ENCODE measurements around the gene FXR1.

Gene FXR1

GRCh38 chr3:180932819-180933218, 20.3 kb downstream of the FXR1 start:
- Histone ChIP-seq H3K9me3 (ENCODE audit: control insufficient read depth, insufficient read depth, low read length) (no peaks in the 10 kb centered on the region), H4K20me1 (ENCODE audit: control insufficient read depth, insufficient read depth, low read depth, low read length) (peaks cover 26% of the 10 kb centered on the region), H3K4me3 (ENCODE audit: low read length) (no peak overlapping the region), H3F3A (ENCODE audit: control insufficient read depth, insufficient read depth) (peaks cover 5% of the 10 kb centered on the region; the same call in 1 of the 2 replicates), H3K4me2 (ENCODE audit: low read length) (no peak overlapping the region), H3K4me1 (ENCODE audit: control insufficient read depth, low read length) (peaks cover 17% of the 10 kb centered on the region; the same call in 1 of the 2 replicates), H3K27me3 (ENCODE audit: control insufficient read depth, low read length) (no peaks in the 10 kb centered on the region), H3K27ac (ENCODE audit: low read depth, low read length) (no peak overlapping the region), H3K9me2 (replicated peaks; ENCODE audit: control insufficient read depth, low read length) (no peaks in the 10 kb centered on the region), H3K79me2 (ENCODE audit: control insufficient read depth, low read length) (peaks cover 99% of the 10 kb centered on the region), H3K36me3 (ENCODE audit: control insufficient read depth, low read length) (peaks cover 65% of the 10 kb centered on the region)
- TF ChIP-seq EZH2phosphoT487 (IDR thresholded peaks at IDR 0.05; ENCODE audit: borderline replicate concordance, low read length), result no peak

- Histone ChIP-seq H3K36me3 (ENCODE audit: control insufficient read depth, low read length) (peaks cover 66% of the 10 kb centered on the region), H4K20me1 (ENCODE audit: control insufficient read depth, insufficient read depth, low read depth, low read length) (peaks cover 20% of the 10 kb centered on the region), H3F3A (ENCODE audit: control insufficient read depth, insufficient read depth) (peaks cover 5% of the 10 kb centered on the region; the same call in 1 of the 2 replicates), H3K4me3 (ENCODE audit: low read length) (no peak overlapping the region), H3K27ac (ENCODE audit: low read depth, low read length) (no peak overlapping the region), H3K79me2 (ENCODE audit: control insufficient read depth, low read length) (peaks cover 99% of the 10 kb centered on the region), H3K9me3 (ENCODE audit: control insufficient read depth, insufficient read depth, low read length) (no peaks in the 10 kb centered on the region), H3K27me3 (ENCODE audit: control insufficient read depth, low read length) (no peaks in the 10 kb centered on the region), H3K4me2 (ENCODE audit: low read length) (no peak overlapping the region), H3K9me2 (replicated peaks; ENCODE audit: control insufficient read depth, low read length) (no peaks in the 10 kb centered on the region), H3K4me1 (ENCODE audit: control insufficient read depth, low read length) (peaks cover 14% of the 10 kb centered on the region; the same call in 1 of the 2 replicates)
- TF ChIP-seq, protein P1, sequence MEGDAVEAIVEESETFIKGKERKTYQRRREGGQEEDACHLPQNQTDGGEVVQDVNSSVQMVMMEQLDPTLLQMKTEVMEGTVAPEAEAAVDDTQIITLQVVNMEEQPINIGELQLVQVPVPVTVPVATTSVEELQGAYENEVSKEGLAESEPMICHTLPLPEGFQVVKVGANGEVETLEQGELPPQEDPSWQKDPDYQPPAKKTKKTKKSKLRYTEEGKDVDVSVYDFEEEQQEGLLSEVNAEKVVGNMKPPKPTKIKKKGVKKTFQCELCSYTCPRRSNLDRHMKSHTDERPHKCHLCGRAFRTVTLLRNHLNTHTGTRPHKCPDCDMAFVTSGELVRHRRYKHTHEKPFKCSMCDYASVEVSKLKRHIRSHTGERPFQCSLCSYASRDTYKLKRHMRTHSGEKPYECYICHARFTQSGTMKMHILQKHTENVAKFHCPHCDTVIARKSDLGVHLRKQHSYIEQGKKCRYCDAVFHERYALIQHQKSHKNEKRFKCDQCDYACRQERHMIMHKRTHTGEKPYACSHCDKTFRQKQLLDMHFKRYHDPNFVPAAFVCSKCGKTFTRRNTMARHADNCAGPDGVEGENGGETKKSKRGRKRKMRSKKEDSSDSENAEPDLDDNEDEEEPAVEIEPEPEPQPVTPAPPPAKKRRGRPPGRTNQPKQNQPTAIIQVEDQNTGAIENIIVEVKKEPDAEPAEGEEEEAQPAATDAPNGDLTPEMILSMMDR (IDR thresholded peaks at IDR 0.05; ENCODE audit: low read depth, low read length, poor library complexity, severe bottlenecking), result no peak
- no peak for TF ChIP-seq EZH2phosphoT487 (IDR thresholded peaks at IDR 0.05; ENCODE audit: borderline replicate concordance, low read length)
Measured at GRCh38 chr3:180934638-180935037, 22.2 kb downstream of the FXR1 start.

GRCh38 chr3:180940826-180941225, 28.4 kb downstream of the FXR1 start:
- Histone ChIP-seq H3K27ac (ENCODE audit: low read depth, low read length) (no peak overlapping the region), H4K20me1 (ENCODE audit: control insufficient read depth, insufficient read depth, low read depth, low read length) (peaks cover 4% of the 10 kb centered on the region; the same call in 1 of the 2 replicates), H3K27me3 (ENCODE audit: control insufficient read depth, low read length) (no peaks in the 10 kb centered on the region), H3F3A (ENCODE audit: control insufficient read depth, insufficient read depth) (no peaks in the 10 kb centered on the region), H3K79me2 (ENCODE audit: control insufficient read depth, low read length) (peaks cover 91% of the 10 kb centered on the region), H3K4me2 (ENCODE audit: low read length) (no peak overlapping the region), H3K36me3 (ENCODE audit: control insufficient read depth, low read length) (peaks cover 72% of the 10 kb centered on the region), H3K4me1 (ENCODE audit: control insufficient read depth, low read length) (no peaks in the 10 kb centered on the region), H3K9me3 (ENCODE audit: control insufficient read depth, insufficient read depth, low read length) (no peaks in the 10 kb centered on the region), H3K9me2 (replicated peaks; ENCODE audit: control insufficient read depth, low read length) (no peaks in the 10 kb centered on the region), H3K4me3 (ENCODE audit: low read length) (no peak overlapping the region)
- TF ChIP-seq, protein P1 (IDR thresholded peaks at IDR 0.05; ENCODE audit: low read depth, low read length, poor library complexity, severe bottlenecking), result no peak
- no peak for TF ChIP-seq EZH2phosphoT487 (IDR thresholded peaks at IDR 0.05; ENCODE audit: borderline replicate concordance, low read length)

DNA sequence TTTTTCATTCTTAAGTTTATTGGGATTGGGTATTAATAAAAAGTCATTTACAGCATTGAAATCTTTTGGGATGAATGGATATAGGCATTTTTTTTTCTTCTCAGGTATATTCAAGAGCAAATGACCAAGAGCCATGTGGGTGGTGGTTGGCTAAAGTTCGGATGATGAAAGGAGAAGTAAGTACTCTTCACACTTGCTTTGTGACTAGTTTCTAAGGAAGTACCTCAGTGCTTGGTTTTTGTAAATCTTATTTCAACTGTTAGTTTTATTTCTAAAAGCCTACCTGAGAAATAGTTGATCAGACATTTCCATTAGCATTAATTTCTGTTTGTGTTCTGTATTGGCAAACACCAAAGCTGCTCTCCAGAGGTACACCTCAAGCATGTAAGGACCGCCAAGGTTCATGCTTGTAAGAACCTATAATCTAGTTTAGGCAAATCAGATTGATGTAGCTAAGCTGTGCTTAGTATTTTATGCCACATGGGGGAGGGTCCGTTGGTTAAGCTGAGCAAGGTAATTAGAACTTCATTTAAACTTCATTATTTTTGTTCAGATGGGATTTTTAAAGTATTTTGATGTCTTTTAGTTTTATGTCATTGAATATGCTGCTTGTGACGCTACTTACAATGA, 35.4 kb downstream of the FXR1 start:
- H4K20me1 ChIP-seq (ENCODE audit: control insufficient read depth, insufficient read depth, low read depth, low read length), result peaks cover 4% of the 10 kb centered on the region; the same call in 1 of the 2 replicates
- TF ChIP-seq EZH2phosphoT487 (IDR thresholded peaks at IDR 0.05; ENCODE audit: borderline replicate concordance, low read length), result no peak
- TF ChIP-seq, protein P1 (IDR thresholded peaks at IDR 0.05; ENCODE audit: low read depth, low read length, poor library complexity, severe bottlenecking), result no peak
- no peaks in the 10 kb centered on the region; the same call in 1 of the 2 replicates for H3F3A ChIP-seq (ENCODE audit: control insufficient read depth, insufficient read depth)
- H3K4me1 ChIP-seq (ENCODE audit: control insufficient read depth, low read length), result peaks cover 12% of the 10 kb centered on the region; the same call in 1 of the 2 replicates
- H3K27ac ChIP-seq (ENCODE audit: low read depth, low read length), result no peak overlapping the region
- peaks cover 57% of the 10 kb centered on the region for H3K79me2 ChIP-seq (ENCODE audit: control insufficient read depth, low read length)
- H3K4me2 ChIP-seq (ENCODE audit: low read length), result no peak overlapping the region
- H3K9me3 ChIP-seq (ENCODE audit: control insufficient read depth, insufficient read depth, low read length), result no peaks in the 10 kb centered on the region
- H3K27me3 ChIP-seq (ENCODE audit: control insufficient read depth, low read length), result no peaks in the 10 kb centered on the region
- H3K4me3 ChIP-seq (ENCODE audit: low read length), result no peak overlapping the region
- H3K36me3 ChIP-seq (ENCODE audit: control insufficient read depth, low read length), result peaks cover 88% of the 10 kb centered on the region
- no peaks in the 10 kb centered on the region for H3K9me2 ChIP-seq (replicated peaks; ENCODE audit: control insufficient read depth, low read length)

All from DOHH2 (cell line).